ENCODE results near the gene FAM177A1. TPM values are rescaled to one million over a fixed set of nuclear protein-coding genes. Genes with fewer than 3 reads are reported as not detected.
A peak's percentile ranks its signal among the peaks of the same experiment; 100 is the strongest.

The FAM177A1 gene
- polyA plus RNA-seq, 1 donor from 2014 or later: 124 TPM

DNA sequence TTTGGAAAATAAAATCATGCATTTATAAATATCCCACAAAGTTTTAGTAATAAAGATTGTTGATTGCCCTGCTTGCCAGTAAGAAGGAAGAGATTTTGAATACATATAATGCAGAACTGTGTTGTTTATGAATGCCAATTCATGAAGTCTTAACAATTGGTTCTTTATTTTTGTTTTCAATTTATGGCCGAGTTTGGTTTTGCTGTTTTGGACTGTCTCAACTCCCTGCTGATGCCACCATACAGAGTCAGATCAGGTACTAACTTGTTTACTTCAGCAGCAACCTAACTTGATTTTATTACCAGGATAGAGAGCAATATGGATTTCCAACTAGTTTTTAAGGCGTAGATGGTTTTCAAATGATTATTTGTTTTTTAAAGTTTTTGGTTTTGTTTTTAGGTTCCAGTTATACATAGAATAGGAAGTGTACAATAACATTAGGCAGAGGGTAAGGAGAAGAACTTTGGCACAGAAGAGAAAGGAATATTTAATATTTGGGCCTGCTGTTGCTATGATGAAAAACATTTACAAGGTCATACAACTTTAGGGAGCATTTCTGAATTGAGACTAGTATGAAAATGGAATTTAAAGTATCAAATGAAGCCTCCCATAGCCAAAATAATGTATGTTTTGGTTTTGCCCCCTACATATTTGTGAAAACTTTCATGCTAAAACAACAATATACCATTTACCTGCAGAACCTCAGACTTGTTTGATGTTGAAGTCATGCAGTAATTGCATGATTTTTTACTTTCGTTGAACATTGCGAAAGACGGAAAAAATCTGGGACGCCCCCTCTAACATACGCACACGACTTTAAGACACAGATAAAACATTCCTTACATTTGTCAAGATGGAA lies 904 bp upstream of the FAM177A1 start:
- peak overlapping the region; percentile 31 for H2AFZ ChIP-seq (ENCODE audit: low read depth, low read length)
- no peaks in the 10 kb centered on the region for H3K9me3 ChIP-seq (ENCODE audit: low read length)
- no peaks in the 10 kb centered on the region for H4K20me1 ChIP-seq (ENCODE audit: insufficient read depth)
- H3K4me3 ChIP-seq (ENCODE audit: low read length): peak overlapping the region; percentile 96
- no peak for TF ChIP-seq TAF1 (IDR thresholded peaks at IDR 0.05; ENCODE audit: low read depth)
- no peak for TF ChIP-seq EP300 (conservative IDR thresholded peaks at IDR 0.05; ENCODE audit: poor library complexity, severe bottlenecking)
- TF ChIP-seq POLR2AphosphoS5 (IDR thresholded peaks at IDR 0.05): no peak
- no peak for TF ChIP-seq SMC3 (conservative IDR thresholded peaks at IDR 0.05; ENCODE audit: poor library complexity)
- no peak for TF ChIP-seq RAD21 (conservative IDR thresholded peaks at IDR 0.05)
- TF ChIP-seq, protein P1, sequence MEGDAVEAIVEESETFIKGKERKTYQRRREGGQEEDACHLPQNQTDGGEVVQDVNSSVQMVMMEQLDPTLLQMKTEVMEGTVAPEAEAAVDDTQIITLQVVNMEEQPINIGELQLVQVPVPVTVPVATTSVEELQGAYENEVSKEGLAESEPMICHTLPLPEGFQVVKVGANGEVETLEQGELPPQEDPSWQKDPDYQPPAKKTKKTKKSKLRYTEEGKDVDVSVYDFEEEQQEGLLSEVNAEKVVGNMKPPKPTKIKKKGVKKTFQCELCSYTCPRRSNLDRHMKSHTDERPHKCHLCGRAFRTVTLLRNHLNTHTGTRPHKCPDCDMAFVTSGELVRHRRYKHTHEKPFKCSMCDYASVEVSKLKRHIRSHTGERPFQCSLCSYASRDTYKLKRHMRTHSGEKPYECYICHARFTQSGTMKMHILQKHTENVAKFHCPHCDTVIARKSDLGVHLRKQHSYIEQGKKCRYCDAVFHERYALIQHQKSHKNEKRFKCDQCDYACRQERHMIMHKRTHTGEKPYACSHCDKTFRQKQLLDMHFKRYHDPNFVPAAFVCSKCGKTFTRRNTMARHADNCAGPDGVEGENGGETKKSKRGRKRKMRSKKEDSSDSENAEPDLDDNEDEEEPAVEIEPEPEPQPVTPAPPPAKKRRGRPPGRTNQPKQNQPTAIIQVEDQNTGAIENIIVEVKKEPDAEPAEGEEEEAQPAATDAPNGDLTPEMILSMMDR (IDR thresholded peaks at IDR 0.05; ENCODE audit: poor library complexity, severe bottlenecking): no peak
- TF ChIP-seq, protein P2, sequence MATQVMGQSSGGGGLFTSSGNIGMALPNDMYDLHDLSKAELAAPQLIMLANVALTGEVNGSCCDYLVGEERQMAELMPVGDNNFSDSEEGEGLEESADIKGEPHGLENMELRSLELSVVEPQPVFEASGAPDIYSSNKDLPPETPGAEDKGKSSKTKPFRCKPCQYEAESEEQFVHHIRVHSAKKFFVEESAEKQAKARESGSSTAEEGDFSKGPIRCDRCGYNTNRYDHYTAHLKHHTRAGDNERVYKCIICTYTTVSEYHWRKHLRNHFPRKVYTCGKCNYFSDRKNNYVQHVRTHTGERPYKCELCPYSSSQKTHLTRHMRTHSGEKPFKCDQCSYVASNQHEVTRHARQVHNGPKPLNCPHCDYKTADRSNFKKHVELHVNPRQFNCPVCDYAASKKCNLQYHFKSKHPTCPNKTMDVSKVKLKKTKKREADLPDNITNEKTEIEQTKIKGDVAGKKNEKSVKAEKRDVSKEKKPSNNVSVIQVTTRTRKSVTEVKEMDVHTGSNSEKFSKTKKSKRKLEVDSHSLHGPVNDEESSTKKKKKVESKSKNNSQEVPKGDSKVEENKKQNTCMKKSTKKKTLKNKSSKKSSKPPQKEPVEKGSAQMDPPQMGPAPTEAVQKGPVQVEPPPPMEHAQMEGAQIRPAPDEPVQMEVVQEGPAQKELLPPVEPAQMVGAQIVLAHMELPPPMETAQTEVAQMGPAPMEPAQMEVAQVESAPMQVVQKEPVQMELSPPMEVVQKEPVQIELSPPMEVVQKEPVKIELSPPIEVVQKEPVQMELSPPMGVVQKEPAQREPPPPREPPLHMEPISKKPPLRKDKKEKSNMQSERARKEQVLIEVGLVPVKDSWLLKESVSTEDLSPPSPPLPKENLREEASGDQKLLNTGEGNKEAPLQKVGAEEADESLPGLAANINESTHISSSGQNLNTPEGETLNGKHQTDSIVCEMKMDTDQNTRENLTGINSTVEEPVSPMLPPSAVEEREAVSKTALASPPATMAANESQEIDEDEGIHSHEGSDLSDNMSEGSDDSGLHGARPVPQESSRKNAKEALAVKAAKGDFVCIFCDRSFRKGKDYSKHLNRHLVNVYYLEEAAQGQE (IDR thresholded peaks at IDR 0.05; ENCODE audit: borderline replicate concordance): no peak
- H3K79me2 ChIP-seq (replicated peaks; ENCODE audit: insufficient read depth, low read length): peaks cover 5% of the 10 kb centered on the region
- peak overlapping the region; percentile 28 for H3K4me2 ChIP-seq (ENCODE audit: low read length)
- H3K27me3 ChIP-seq (ENCODE audit: insufficient read depth, low read depth, low read length): no peaks in the 10 kb centered on the region
- peak overlapping the region; percentile 80 for H3K27ac ChIP-seq (ENCODE audit: low read length)
- no peaks in the 10 kb centered on the region for H3K36me3 ChIP-seq (ENCODE audit: insufficient read depth, low read length)
- no peaks in the 10 kb centered on the region for H3K9me2 ChIP-seq (ENCODE audit: insufficient read depth, low read length)
- peak overlapping the region; percentile 87 for H3K9ac ChIP-seq (ENCODE audit: low read length)
- no peaks in the 10 kb centered on the region for H3F3A ChIP-seq (ENCODE audit: insufficient read depth, low read length, poor library complexity, severe bottlenecking)

DNA sequence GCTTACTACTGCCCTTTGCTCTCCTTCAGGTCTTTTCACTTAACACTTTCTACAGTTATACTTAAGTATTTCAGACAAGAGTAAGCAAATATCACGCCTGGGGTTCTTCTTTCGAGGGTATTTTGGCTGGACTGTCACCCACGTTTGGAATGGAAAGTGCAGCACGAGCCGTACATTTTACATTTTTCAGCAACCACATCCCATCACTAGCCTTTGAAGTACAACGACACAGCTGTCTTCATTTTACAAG lies 349 bp upstream of the FAM177A1 start:
- H2AFZ ChIP-seq (ENCODE audit: low read depth, low read length): peak overlapping the region; percentile 31
- peaks cover 5% of the 10 kb centered on the region for H3K79me2 ChIP-seq (replicated peaks; ENCODE audit: insufficient read depth, low read length)
- TF ChIP-seq EZH2 (IDR thresholded peaks at IDR 0.05; ENCODE audit: borderline replicate concordance, insufficient read depth, low read length, poor library complexity, severe bottlenecking) (no peak), EP300 (conservative IDR thresholded peaks at IDR 0.05; ENCODE audit: poor library complexity, severe bottlenecking) (no peak), RAD21 (conservative IDR thresholded peaks at IDR 0.05) (no peak), POLR2AphosphoS5 (IDR thresholded peaks at IDR 0.05) (no peak), TAF1 (IDR thresholded peaks at IDR 0.05; ENCODE audit: low read depth) (no peak), MXI1 (conservative IDR thresholded peaks at IDR 0.05; ENCODE audit: poor library complexity, severe bottlenecking) (no peak), SMC3 (conservative IDR thresholded peaks at IDR 0.05; ENCODE audit: poor library complexity) (no peak)
- TF ChIP-seq, protein P2 (IDR thresholded peaks at IDR 0.05; ENCODE audit: borderline replicate concordance): no peak
- TF ChIP-seq, protein P1 (IDR thresholded peaks at IDR 0.05; ENCODE audit: poor library complexity, severe bottlenecking): no peak
- H3K27ac ChIP-seq (ENCODE audit: low read length): peak overlapping the region; percentile 80
- H3K4me2 ChIP-seq (ENCODE audit: low read length): peak overlapping the region; percentile 28
- no peaks in the 10 kb centered on the region for H4K20me1 ChIP-seq (ENCODE audit: insufficient read depth)
- no peaks in the 10 kb centered on the region for H3K9me2 ChIP-seq (ENCODE audit: insufficient read depth, low read length)
- H3K9me3 ChIP-seq (ENCODE audit: low read length): no peaks in the 10 kb centered on the region
- no peaks in the 10 kb centered on the region for H3F3A ChIP-seq (ENCODE audit: insufficient read depth, low read length, poor library complexity, severe bottlenecking)
- no peaks in the 10 kb centered on the region for H3K36me3 ChIP-seq (ENCODE audit: insufficient read depth, low read length)
- H3K4me3 ChIP-seq (ENCODE audit: low read length): peak overlapping the region; percentile 96
- peak overlapping the region; percentile 87 for H3K9ac ChIP-seq (ENCODE audit: low read length)
- H3K27me3 ChIP-seq (ENCODE audit: insufficient read depth, low read depth, low read length): no peaks in the 10 kb centered on the region

Measured in neural cell (in vitro differentiated cells).